Stimulated activated CD4-positive, alpha-beta T cell treated with anti-CD3 and anti-CD28 coated beads, Interleukin-1b, Interleukin-23, amount 100 ng/mL, for 4 hours (primary cell): Measurements from ENCODE around the gene SH3RF3.

Experiments used
- DNase-seq, 2 donors: peaks; one replicate each; pipeline ENCODE4 v3.0.0-alpha.2; 2020; ENCODE audit warnings: low read depth in 2 of 2

Gene SH3RF3

GRCh38 chr2:109434351-109434750 is 305.3 kb downstream of the SH3RF3 start:
- no peak for DNase-seq

DNA sequence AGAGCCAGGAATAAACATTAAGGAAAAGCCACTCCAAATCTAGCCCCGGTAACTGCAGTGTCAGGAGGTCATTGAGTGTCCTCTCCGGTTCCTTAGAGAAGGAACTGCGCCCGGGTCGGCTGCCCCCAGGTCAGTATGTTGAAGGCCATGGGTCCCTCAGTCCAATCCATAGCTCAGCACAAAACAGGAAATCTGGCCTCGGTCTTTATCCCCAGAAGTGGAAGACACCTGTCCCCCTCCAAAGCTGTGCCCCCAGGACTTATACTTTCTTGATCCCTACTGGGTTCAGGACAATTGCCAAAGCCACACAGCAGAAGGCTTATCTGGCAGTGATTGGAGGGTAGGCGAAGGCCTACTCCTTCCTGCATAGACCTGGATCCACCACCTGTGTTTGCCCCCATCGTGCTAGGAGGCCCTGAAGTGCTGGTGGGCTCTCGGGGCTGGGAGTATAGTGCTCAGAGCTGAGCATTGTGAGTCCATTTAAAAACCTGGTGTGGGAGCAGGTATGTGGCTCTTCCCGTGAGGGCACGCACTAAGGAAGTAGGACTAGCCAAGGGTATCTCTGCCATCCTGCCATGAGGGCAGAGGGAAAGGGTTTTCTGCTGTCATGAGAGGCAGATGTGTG is 306.2 kb downstream of the SH3RF3 start:
- DNase-seq: no peak

GRCh38 chr2:109435901-109436598 is 307.0 kb downstream of the SH3RF3 start:
- no peak for DNase-seq

DNA sequence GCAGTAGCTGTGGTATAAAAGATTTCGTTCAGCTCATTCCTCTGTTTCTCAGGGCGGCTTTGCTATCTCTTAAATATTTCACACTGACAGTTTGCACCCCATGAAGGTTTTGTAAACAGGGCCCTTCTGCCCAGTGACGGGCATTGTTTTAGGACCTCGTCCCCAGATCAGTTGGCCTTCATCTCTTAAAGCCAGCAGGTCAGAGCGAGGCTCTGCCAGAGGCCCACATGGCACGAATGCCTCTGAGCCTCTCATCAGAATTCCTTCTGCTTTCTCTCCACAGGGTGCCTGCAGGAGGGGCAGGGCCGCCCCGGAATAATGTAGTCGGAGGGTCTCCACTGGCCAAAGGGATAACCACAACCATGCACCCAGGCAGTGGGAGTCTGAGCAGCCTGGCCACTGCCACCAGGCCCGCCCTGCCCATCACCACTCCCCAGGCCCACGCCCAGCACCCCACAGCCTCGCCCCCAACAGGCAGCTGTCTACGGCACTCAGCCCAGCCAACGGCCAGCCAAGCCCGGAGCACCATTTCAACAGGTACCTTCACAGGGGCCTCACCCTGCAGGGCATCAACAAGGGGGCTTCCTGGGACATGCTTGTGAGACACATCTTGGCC is 307.7 kb downstream of the SH3RF3 start:
- DNase-seq: no peak

DNA sequence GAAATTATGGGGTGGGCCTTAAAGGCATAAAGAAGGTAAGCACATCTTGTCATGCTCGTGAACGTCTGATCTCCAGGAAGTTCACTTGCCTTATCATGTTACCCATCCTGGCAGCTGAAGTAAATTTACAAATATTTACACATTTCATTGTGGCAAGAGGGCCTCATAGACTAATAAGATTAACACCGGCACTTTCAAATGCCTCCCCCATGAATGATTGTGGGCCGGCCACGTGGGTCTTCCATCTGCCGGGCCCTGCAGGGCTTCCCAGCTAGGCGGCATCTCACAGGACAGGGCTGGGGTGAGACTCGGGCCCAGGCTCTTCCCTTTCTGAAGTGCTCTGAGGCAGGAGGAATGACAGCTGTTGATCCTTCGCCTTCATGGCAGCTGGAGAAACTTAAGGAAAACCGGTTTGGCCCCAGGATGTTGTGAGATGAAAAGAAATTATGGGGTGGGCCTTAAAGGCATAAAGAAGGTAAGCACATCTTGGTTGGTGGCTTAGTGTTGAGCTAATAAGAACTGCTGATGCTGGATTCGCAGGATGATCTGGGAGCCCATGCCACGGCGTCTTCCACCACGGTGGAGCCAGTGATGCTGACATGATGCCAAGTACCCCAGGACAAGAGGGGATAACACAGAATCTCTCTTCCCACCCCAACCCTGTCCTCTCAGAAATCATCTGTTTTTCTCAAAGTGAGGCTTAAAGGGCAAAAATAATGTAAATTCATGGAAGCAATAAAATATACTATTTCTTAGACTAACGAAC is 308.5 kb downstream of the SH3RF3 start:
- no peak for DNase-seq

GRCh38 chr2:109438146-109438545 is 309.1 kb downstream of the SH3RF3 start:
- no peak for DNase-seq

- DNase-seq: no peak
Measured at GRCh38 chr2:109438773-109439389, 309.9 kb downstream of the SH3RF3 start.

DNA sequence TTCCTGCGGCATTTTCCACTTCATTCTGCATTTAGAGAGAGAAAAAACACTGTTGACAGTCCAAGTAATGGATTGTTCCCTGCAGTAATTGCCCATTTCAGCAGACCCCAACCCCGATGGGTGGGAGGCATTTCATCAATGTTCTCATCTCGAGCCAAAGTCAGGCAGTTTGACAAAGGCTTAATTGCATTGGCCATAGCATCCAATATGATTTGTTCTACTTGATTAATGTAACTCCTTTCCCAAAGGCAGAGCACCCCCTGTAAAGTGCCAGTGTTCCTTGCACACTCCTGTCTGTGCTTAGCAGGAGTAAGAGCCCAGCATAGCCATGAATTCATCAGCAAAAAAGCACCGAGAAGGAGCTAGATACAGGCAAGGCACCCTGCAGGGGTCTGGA is 310.4 kb downstream of the SH3RF3 start:
- no peak for DNase-seq

DNA sequence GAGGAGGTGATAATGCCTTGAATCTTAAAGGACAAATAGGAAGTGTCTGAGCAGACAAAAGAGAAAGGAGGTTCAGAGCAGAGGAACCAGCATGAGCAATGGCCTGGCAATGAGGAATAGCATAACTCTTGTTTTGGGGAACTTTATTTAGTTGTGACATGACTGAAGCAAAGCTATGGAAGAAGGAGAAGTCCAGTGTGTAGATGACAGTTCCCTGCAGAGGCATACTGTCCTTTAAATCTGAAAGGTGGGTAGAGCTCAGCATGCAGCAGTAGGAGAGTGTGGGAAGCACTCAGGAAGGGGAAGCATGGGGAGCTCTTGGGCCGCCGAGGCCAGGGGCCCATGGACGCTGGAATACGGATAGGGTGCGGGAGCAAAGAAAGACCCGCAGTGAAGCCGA is 311.0 kb downstream of the SH3RF3 start:
- DNase-seq: no peak

DNA sequence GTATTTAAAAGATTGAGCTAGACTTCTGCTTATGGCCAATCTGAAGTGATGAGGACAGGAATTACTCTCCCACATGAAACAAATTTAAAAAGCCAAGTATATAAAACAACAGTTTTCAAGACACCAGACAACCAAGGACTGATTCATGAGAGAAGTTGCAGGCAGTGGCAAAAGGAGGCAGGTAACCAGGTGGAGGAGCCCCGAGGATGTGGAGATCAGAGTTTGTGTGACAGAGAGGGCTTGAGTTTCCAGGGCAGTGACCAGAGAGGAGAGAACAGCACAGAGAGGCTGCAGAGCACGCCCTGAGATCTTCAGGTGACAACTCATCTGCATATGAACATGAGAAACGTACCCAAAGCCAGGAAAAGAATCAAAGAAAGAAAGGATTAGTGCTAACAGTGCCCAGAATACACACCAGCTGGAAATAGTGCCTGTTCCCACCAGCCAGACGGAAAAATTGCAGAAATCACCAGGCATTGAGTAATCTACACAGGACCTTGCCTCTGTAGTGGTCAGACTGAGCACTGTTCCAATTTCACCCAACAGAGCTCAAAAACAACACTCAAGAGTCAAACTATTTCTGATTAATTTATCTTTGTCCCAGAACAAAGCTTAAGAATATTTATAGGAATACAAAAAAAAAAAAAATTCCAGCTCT is 311.6 kb downstream of the SH3RF3 start:
- no peak for DNase-seq

DNA sequence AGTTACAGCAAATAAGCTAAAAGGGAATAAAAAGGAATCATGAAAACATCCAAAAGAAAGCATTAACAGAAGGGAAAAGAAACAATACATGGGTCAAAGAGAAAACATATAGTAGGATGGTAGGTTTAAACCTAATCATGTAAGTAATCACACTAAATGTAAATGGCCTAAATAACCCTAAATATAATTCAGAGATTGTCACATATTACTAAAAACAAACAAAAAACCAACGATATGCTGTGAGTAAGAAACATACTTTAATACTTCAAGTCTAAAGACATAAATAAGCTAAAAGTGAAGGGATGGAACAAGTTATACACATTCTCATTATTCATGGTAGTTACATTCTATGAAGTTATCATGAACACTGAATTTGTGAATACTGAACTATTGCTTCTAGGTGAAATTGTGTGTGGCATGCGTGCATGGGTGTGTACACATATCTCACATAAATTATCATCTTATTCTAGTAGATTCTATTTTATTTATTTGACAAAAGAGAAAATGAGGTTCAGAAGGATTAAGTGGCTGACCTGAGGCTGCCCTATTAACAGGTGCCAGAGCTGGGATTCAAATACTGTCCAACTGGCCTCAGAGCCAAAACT is 313.8 kb downstream of the SH3RF3 start:
- no peak for DNase-seq

DNA sequence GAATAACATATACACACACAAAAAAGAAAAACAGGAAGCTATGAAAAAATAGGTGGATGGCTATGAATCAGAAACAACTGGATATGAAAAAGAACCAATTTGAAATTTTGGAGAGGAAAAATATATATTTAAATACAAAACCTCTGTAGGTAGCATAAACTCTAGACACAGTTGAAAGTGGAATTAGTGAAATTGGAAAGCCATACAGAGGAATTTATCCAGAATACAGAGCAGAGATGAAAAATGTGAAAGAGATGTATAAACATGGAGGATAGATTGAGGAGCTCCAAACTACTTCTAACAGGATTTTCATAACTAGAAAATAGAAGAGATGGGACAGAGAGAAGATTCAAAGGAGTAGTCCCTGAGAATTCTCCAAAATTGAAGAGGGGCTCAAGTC is 315.9 kb downstream of the SH3RF3 start:
- DNase-seq: no peak

- DNase-seq: no peak
Measured at GRCh38 chr2:109446278-109447131, 317.5 kb downstream of the SH3RF3 start.

DNA sequence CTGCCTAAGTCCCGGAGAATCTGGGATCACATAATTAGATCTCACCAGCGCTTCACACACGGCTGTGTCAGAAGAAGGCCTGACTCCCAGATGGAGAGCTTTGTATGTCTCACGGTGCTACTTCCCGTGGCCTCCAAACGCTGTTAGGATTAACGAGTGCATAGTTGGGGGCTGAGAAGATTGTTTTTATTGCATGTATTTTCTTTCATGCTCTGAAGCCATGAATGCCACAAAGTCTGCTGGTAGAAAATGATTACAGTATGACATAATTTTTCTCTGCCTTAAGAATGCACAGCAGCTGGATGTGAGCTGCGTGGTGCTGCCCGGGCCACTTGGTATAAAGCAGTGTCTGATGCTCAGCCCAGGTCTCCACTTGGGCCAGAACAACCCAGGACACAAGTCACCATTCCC is 318.3 kb downstream of the SH3RF3 start:
- no peak for DNase-seq

DNA sequence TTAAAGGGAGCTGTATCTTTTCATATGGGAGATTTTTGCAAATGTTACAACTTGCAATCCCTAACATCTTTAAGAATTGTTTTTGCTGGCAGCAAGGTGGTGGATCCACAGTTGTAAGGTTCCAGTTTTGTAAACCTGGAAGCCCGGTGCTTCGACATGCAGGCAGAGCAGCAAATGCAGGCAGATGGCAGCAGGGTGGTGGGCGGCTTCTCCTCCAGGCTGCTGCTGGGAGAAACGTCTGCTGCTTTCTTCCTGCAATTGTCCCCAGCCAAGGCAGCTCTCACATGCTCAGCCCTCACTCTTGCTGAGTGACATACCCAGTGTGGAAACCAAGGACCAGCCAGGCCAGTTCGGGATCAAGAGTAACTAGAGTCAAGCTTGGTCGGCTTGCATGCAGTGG is 318.8 kb downstream of the SH3RF3 start:
- DNase-seq: no peak

GRCh38 chr2:109448207-109448606 is 319.2 kb downstream of the SH3RF3 start:
- no peak for DNase-seq

- DNase-seq: no peak
Measured at GRCh38 chr2:109448946-109449788, 320.2 kb downstream of the SH3RF3 start.

GRCh38 chr2:109450574-109451273 is 321.7 kb downstream of the SH3RF3 start:
- DNase-seq: no peak

DNA sequence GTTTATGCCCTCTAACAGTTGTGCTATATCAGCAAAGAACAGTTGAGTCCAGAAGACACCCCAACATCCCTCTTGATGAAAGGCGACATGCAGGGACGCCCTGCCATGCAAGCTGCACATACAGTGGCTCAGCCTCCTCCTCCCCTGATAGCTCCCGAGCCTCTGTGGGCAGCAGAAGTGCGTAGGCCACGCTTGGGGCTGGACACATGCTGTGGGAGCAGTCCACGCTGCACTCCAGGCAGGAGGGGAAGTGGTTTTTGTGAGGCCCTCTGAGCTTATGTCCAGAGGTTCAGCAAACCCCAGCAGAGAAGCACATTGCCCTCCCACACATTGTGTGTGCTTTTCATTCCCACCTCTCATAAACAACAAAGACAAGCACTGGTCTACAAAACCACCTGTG is 322.7 kb downstream of the SH3RF3 start:
- no peak for DNase-seq
